ENCODE data around the gene DPH3.

Gene DPH3

DNA sequence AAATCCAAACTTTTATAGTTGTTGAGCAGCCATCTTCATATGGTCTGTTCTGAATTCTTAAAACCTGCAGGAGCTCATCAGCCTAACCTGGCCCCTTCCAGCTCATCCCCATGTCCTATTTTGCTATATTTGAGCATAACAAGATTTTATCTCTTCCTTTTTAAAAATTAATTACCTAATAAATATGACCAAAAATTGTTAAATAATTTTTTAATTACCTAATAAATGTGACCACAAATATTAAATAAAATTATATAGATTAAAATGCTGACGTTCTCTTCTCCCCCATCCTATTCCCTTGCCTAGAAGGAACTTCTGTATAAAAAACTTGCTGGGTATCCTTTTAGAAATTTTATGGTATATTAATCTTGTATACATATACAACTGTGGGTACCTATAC, 44.0 kb upstream of the DPH3 start:
- TF ChIP-seq FOXP2 (optimal IDR thresholded peaks at IDR 0.05; ENCODE audit: borderline replicate concordance, extremely low read depth, extremely low read length, insufficient read depth) (no peak), POLR2AphosphoS5 (IDR thresholded peaks at IDR 0.05; ENCODE audit: low read depth, low read length) (no peak), SIN3A (IDR thresholded peaks at IDR 0.05; ENCODE audit: borderline replicate concordance, insufficient read depth, low read length) (no peak), TAF1 (IDR thresholded peaks at IDR 0.05; ENCODE audit: borderline replicate concordance, insufficient read depth, low read length) (no peak)
- TF ChIP-seq, protein P1, sequence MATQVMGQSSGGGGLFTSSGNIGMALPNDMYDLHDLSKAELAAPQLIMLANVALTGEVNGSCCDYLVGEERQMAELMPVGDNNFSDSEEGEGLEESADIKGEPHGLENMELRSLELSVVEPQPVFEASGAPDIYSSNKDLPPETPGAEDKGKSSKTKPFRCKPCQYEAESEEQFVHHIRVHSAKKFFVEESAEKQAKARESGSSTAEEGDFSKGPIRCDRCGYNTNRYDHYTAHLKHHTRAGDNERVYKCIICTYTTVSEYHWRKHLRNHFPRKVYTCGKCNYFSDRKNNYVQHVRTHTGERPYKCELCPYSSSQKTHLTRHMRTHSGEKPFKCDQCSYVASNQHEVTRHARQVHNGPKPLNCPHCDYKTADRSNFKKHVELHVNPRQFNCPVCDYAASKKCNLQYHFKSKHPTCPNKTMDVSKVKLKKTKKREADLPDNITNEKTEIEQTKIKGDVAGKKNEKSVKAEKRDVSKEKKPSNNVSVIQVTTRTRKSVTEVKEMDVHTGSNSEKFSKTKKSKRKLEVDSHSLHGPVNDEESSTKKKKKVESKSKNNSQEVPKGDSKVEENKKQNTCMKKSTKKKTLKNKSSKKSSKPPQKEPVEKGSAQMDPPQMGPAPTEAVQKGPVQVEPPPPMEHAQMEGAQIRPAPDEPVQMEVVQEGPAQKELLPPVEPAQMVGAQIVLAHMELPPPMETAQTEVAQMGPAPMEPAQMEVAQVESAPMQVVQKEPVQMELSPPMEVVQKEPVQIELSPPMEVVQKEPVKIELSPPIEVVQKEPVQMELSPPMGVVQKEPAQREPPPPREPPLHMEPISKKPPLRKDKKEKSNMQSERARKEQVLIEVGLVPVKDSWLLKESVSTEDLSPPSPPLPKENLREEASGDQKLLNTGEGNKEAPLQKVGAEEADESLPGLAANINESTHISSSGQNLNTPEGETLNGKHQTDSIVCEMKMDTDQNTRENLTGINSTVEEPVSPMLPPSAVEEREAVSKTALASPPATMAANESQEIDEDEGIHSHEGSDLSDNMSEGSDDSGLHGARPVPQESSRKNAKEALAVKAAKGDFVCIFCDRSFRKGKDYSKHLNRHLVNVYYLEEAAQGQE (IDR thresholded peaks at IDR 0.05; ENCODE audit: insufficient read depth in 1 of 2, low read depth in 2 of 2, low read length in 2 of 2) = no peak

DNA sequence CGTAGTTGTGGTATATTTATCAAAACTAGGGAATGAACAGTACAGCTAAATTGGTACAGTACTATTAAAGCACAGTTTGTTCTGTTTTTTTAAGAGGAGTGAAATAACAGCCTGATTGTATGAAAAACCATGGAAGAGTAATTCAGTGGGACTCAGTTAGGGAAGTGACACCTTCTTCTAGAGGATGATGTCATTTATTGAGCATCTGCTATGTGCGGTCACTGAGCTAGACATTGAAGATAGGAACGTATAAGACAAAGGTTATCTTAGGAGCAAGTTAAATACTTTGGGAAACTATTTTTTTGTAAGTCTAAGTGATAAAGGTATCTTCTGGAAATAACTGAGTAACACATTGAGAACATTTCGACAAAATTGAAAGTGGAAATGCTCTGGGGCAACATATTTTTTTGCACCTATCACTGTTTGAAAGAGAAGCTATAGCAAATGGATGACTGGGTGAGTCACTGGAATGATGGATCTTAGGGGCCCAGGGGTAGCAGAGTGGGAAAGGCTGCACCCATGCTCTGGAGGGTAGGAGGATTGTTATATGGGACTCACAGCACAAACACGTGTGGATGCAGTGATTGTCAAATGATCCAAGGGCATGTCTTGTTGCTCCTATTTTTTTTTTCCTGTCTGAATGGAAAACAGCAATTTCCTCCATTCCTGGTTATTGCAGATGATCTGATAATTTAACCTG, 43.2 kb upstream of the DPH3 start:
- TF ChIP-seq TAF1 (IDR thresholded peaks at IDR 0.05; ENCODE audit: borderline replicate concordance, insufficient read depth, low read length) (no peak), POLR2AphosphoS5 (IDR thresholded peaks at IDR 0.05; ENCODE audit: low read depth, low read length) (no peak), SIN3A (IDR thresholded peaks at IDR 0.05; ENCODE audit: borderline replicate concordance, insufficient read depth, low read length) (no peak), FOXP2 (optimal IDR thresholded peaks at IDR 0.05; ENCODE audit: borderline replicate concordance, extremely low read depth, extremely low read length, insufficient read depth) (no peak)
- TF ChIP-seq, protein P1 (IDR thresholded peaks at IDR 0.05; ENCODE audit: insufficient read depth in 1 of 2, low read depth in 2 of 2, low read length in 2 of 2) = no peak

GRCh38 chr3:16305111-16305541, 40.4 kb upstream of the DPH3 start:
- TF ChIP-seq POLR2AphosphoS5 (IDR thresholded peaks at IDR 0.05; ENCODE audit: low read depth, low read length) (no peak), FOXP2 (optimal IDR thresholded peaks at IDR 0.05; ENCODE audit: borderline replicate concordance, extremely low read depth, extremely low read length, insufficient read depth) (no peak), SIN3A (IDR thresholded peaks at IDR 0.05; ENCODE audit: borderline replicate concordance, insufficient read depth, low read length) (no peak), TAF1 (IDR thresholded peaks at IDR 0.05; ENCODE audit: borderline replicate concordance, insufficient read depth, low read length) (no peak)
- TF ChIP-seq, protein P1 (IDR thresholded peaks at IDR 0.05; ENCODE audit: insufficient read depth in 1 of 2, low read depth in 2 of 2, low read length in 2 of 2) = no peak

DNA sequence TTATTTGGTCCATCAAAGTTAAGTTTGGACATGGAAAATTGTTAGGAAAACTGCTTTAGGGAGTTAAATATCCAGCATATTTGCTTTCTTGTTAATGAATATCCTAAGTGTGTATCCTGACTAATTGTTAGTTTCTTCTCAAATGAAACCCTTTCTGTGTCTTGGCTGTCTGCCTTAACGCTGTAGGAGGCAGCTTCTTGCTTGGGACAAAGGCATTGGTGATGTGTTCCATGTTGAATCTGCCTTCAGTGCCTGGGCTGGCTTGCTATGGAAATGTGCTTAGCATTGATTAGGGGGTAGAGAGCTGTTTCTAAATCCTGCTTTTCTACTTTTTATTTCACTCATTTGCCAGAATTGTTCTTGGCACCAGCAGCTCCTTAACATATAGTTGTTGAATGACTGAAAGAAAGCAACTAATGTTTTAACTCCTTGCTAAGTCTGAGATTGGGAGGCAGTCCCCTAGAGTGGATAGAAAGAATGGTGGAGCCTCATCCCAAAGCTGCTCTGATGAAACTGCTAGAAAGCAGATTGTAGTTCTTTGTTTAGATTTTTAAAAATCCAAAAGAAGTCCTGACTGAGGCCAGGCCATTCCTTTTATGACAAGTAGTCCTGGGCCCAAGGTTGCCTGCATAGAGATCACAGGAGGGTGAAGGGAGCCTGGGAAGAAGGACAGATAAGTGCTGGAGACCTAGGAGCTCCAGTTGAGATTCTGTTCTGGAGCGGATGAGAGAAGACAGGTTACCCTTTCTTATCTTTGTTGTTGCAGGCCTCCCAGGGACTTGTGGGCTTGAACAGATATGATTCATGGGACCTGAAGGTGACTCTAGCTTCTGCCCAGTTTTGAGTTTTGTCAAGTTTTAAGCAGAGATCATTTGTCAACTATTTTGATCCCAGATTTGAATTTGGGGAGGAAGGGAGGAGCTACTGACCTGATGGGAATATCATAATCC, 39.6 kb upstream of the DPH3 start:
- TF ChIP-seq FOXP2 (optimal IDR thresholded peaks at IDR 0.05; ENCODE audit: borderline replicate concordance, extremely low read depth, extremely low read length, insufficient read depth) = no peak
- no peak for TF ChIP-seq TAF1 (IDR thresholded peaks at IDR 0.05; ENCODE audit: borderline replicate concordance, insufficient read depth, low read length)
- TF ChIP-seq SIN3A (IDR thresholded peaks at IDR 0.05; ENCODE audit: borderline replicate concordance, insufficient read depth, low read length) = no peak
- TF ChIP-seq, protein P1 (IDR thresholded peaks at IDR 0.05; ENCODE audit: insufficient read depth in 1 of 2, low read depth in 2 of 2, low read length in 2 of 2) = no peak
- no peak for TF ChIP-seq POLR2AphosphoS5 (IDR thresholded peaks at IDR 0.05; ENCODE audit: low read depth, low read length)
